Esophagus muscularis mucosa (tissue), 4 donors: ENCODE data around the gene SLC8A1. TPM values are rescaled to one million over a fixed set of nuclear protein-coding genes. Genes with fewer than 3 reads are reported as not detected.
A peak's percentile ranks its signal among the peaks of the same experiment; 100 is the strongest.

Experiments
- DNase-seq: peaks from one replicate; pipeline ENCODE4 v3.0.0-alpha.2; 2017; ENCODE audit errors: extremely low spot score
- H3K27ac ChIP-seq, 4 donors: fragments of 200-600 bp; sonication (generic); replicated peaks in 1 of 4; 1 replicate in 3 of 4; 2 replicates in 1 of 4; pipeline ENCODE4 v1.5.1; 2016 to 2019; ENCODE audit warnings: mild to moderate bottlenecking in 1 of 4
- H3K27me3 ChIP-seq, 4 donors: fragments of 200-600 bp; sonication (generic); one replicate each; pipeline versions ENCODE4 v1.5.1 to v1.6.0; 2016 to 2019
- H3K36me3 ChIP-seq, 4 donors: fragments of 200-600 bp; sonication (generic); one replicate each; pipeline ENCODE4 v1.5.1; 2016 to 2019
- H3K4me1 ChIP-seq, 4 donors: fragments of 200-600 bp; sonication (generic); one replicate each; pipeline ENCODE4 v1.5.1; 2016 to 2019
- H3K4me3 ChIP-seq, 4 donors: fragments of 200-600 bp; sonication (generic); 1 replicate in 2 of 4; 2 replicates in 2 of 4; pipeline ENCODE4 v1.5.1; 2016 to 2019; ENCODE audit warnings: mild to moderate bottlenecking in 4 of 4, moderate library complexity in 1 of 4
- H3K9me3 ChIP-seq, 4 donors: fragments of 200-600 bp; sonication (generic); 1 replicate in 3 of 4; 2 replicates in 1 of 4; pipeline ENCODE4 v1.5.1; 2016 to 2019
- CTCF ChIP-seq, 3 experiments: fragments of 200-600 bp in 2 of 3; fragments of 450-650 bp in 1 of 3; sonication (generic) in 2 of 3; IDR thresholded peaks; one replicate each; pipeline ENCODE4 v1.5.1; 2017 to 2019; ENCODE audit warnings: antibody characterized with exemption in 3 of 3, mild to moderate bottlenecking in 2 of 3, moderate library complexity in 1 of 3
- EP300 ChIP-seq: sonication (generic); formaldehyde crosslinking; IDR thresholded peaks from one replicate; pipeline ENCODE4 v1.6.1; 2017; ENCODE audit warnings: antibody characterized with exemption
- POLR2A ChIP-seq: fragments of 450-650 bp; IDR thresholded peaks from one replicate; pipeline ENCODE4 v1.6.1; 2017; ENCODE audit warnings: antibody characterized with exemption, moderate library complexity, mild to moderate bottlenecking, low read depth
- POLR2AphosphoS5 ChIP-seq, 2 donors: sonication (generic); formaldehyde crosslinking; IDR thresholded peaks; one replicate each; pipeline ENCODE4 v1.6.1; 2017; ENCODE audit warnings: antibody characterized with exemption in 2 of 2
- WGBS: methylation state at CpG from one replicate; pipeline ENCODE4 v1.1.5; 2018; 5-methylcytosine and 5-hydroxymethylcytosine counted together
- intact Hi-C: fragments of 100-400 bp; cut with DNase I; formaldehyde crosslinking; loops from one replicate; pipeline ENCODE4 v1.15.1; 2023
- total RNA-seq, 4 donors: library from RNA; depleted of rRNA; stranded (reverse); fragments of >200 nt; gene quantifications; one replicate each; pipeline versions ENCODE4 v1.1.0 to v1.2.1, GENCODE V29; 2016

The SLC8A1 gene
- total RNA-seq, 4 donors from 2014 or later = 105 to 166 (median 157) TPM

GRCh38 chr2:40108851-40109250 lies 343.0 kb downstream of the SLC8A1 start:
- WGBS = 77% methylated on average over 4 of the region's 4 CpGs
- intact Hi-C loops = loop anchor here (10.0 kb wide), 1 partner anchor 116 kb away; no protein-coding TSS in a partner anchor
- TF ChIP-seq POLR2A (no peak), POLR2AphosphoS5 (IDR thresholded peaks at IDR 0.05) (no peak), CTCF (IDR thresholded peaks at IDR 0.05) (no peak), EP300 (no peak)
- no peaks in the 10 kb centered on the region for H3K27me3 ChIP-seq
- peaks cover 4 to 20% (median 13%) of the 10 kb centered on the region in 4 donors for H3K4me1 ChIP-seq
- H3K4me3 ChIP-seq = no peak overlapping the region
- no peaks in the 10 kb centered on the region for H3K9me3 ChIP-seq
- no peak for DNase-seq
- H3K27ac ChIP-seq = no peak overlapping the region
- no peaks in the 10 kb centered on the region for H3K36me3 ChIP-seq

GRCh38 chr2:40106061-40106460 lies 345.8 kb downstream of the SLC8A1 start:
- TF ChIP-seq EP300 (no peak), POLR2A (no peak), POLR2AphosphoS5 (IDR thresholded peaks at IDR 0.05) (no peak), CTCF (IDR thresholded peaks at IDR 0.05) (no peak)
- no peaks in the 10 kb centered on the region for H3K36me3 ChIP-seq
- DNase-seq = no peak
- WGBS = 93% methylated on average over 2 of the region's 2 CpGs
- H3K27me3 ChIP-seq = no peaks in the 10 kb centered on the region
- H3K4me1 ChIP-seq = peaks cover 15 to 48% (median 26%) of the 10 kb centered on the region in 4 donors
- no peaks in the 10 kb centered on the region for H3K9me3 ChIP-seq
- H3K4me3 ChIP-seq = no peak overlapping the region
- H3K27ac ChIP-seq = peak overlapping the region in 2 of 4 donors; percentile 22 to 69
- intact Hi-C loops = loop anchor here (10.0 kb wide), 1 partner anchor 119 kb away; no protein-coding TSS in a partner anchor

GRCh38 chr2:40105593-40105992 lies 346.3 kb downstream of the SLC8A1 start:
- intact Hi-C loops = loop anchor here (10.0 kb wide), 1 partner anchor 119 kb away; no protein-coding TSS in a partner anchor
- H3K4me1 ChIP-seq = peaks cover 15 to 52% (median 30%) of the 10 kb centered on the region in 4 donors
- no peaks in the 10 kb centered on the region for H3K36me3 ChIP-seq
- H3K27me3 ChIP-seq = no peaks in the 10 kb centered on the region
- TF ChIP-seq CTCF (IDR thresholded peaks at IDR 0.05) (no peak), EP300 (no peak), POLR2A (no peak), POLR2AphosphoS5 (IDR thresholded peaks at IDR 0.05) (no peak)
- no peak overlapping the region for H3K4me3 ChIP-seq
- 74% methylated on average over 5 of the region's 5 CpGs for WGBS
- peak overlapping the region in 2 of 4 donors; percentile 22 to 69 for H3K27ac ChIP-seq
- no peaks in the 10 kb centered on the region for H3K9me3 ChIP-seq
- DNase-seq = no peak

- 40% methylated on average over 2 of the region's 2 CpGs for WGBS
- intact Hi-C loops = loop anchor here (10.0 kb wide), 1 partner anchor 121 kb away; no protein-coding TSS in a partner anchor
- H3K27me3 ChIP-seq = no peaks in the 10 kb centered on the region
- H3K27ac ChIP-seq = peak overlapping the region; percentile 48 to 70 (median 62)
- DNase-seq = no peak
- TF ChIP-seq POLR2A (no peak), CTCF (IDR thresholded peaks at IDR 0.05) (no peak), POLR2AphosphoS5 (IDR thresholded peaks at IDR 0.05) (no peak), EP300 (no peak)
- no peaks in the 10 kb centered on the region for H3K9me3 ChIP-seq
- peaks cover 15 to 54% (median 31%) of the 10 kb centered on the region in 4 donors for H3K4me1 ChIP-seq
- no peaks in the 10 kb centered on the region for H3K36me3 ChIP-seq
- no peak overlapping the region for H3K4me3 ChIP-seq
Measured at GRCh38 chr2:40103590-40103989, 348.3 kb downstream of the SLC8A1 start.

- Histone ChIP-seq H3K4me3 (no peak overlapping the region), H3K4me1 (peaks cover 15 to 54% (median 31%) of the 10 kb centered on the region in 4 donors), H3K36me3 (no peaks in the 10 kb centered on the region), H3K9me3 (no peaks in the 10 kb centered on the region), H3K27ac (peak overlapping the region; percentile 48 to 70 (median 62)), H3K27me3 (no peaks in the 10 kb centered on the region)
- no peak for TF ChIP-seq CTCF (IDR thresholded peaks at IDR 0.05)
- TF ChIP-seq POLR2A = no peak
- TF ChIP-seq POLR2AphosphoS5 (IDR thresholded peaks at IDR 0.05) = no peak
- TF ChIP-seq EP300 = no peak
- 32% methylated on average over 3 of the region's 3 CpGs for WGBS
- no peak for DNase-seq
- intact Hi-C loops = loop anchor here (10.0 kb wide), 1 partner anchor 122 kb away; no protein-coding TSS in a partner anchor
Measured at GRCh38 chr2:40103163-40103562, 348.7 kb downstream of the SLC8A1 start.
